Calu3 (cell line): Measurements from ENCODE around the gene ABCA2. TPM values are rescaled to one million over a fixed set of nuclear protein-coding genes. Genes with fewer than 3 reads are reported as not detected.

Source experiments
- BruUV-seq: library from RNA; stranded (reverse); fragments of 400-500 nt; replicated peaks from 2 replicates; lab custom pipeline; 2021; lab: Mats Ljungman, UMichigan
- CTCF ChIA-PET: fragments of 300-600 bp; sonication (Branson Sonifier 250); formaldehyde crosslinking; loops from one replicate; lab custom pipeline; 2022; ENCODE audit warnings: antibody characterized with exemption; lab: Charles Lee
- DNase-seq: peaks from one replicate; pipeline ENCODE4 v3.0.0; 2022
- H3K27ac Mint-ChIP-seq: one replicate; pipeline ENCODE4 v1.8.0; 2022; ENCODE audit warnings: mixed read lengths; ENCODE audit not compliant: unreplicated experiment
- H3K27me3 Mint-ChIP-seq: one replicate; pipeline ENCODE4 v1.8.0; 2022; ENCODE audit warnings: mixed read lengths; ENCODE audit not compliant: unreplicated experiment
- H3K36me3 Mint-ChIP-seq: one replicate; pipeline ENCODE4 v1.8.0; 2022; ENCODE audit warnings: mild to moderate bottlenecking, moderate library complexity, mixed read lengths; ENCODE audit not compliant: insufficient read depth, unreplicated experiment
- H3K4me1 Mint-ChIP-seq: one replicate; pipeline ENCODE4 v1.8.0; 2022; ENCODE audit warnings: mild to moderate bottlenecking, low read depth, mixed read lengths; ENCODE audit not compliant: unreplicated experiment
- H3K4me3 Mint-ChIP-seq: one replicate; pipeline ENCODE4 v1.8.0; 2022; ENCODE audit warnings: mild to moderate bottlenecking, low read depth, moderate library complexity, mixed read lengths; ENCODE audit not compliant: unreplicated experiment
- H3K9me3 Mint-ChIP-seq: one replicate; pipeline ENCODE4 v1.8.0; 2022; ENCODE audit warnings: low read depth, mixed read lengths; ENCODE audit not compliant: unreplicated experiment
- CTCF ChIP-seq: fragments of 200-600 bp; IDR thresholded peaks from one replicate; pipeline ENCODE4 v1.8.0; 2022; ENCODE audit warnings: antibody characterized with exemption; ENCODE audit not compliant: unreplicated experiment
- intact Hi-C: fragments of 100-400 bp; cut with micrococcal nuclease; formaldehyde crosslinking; loops from one replicate; pipeline ENCODE4 v1.10.0; 2022; ENCODE audit not compliant: unreplicated experiment
- total RNA-seq: library from RNA; stranded (reverse); gene quantifications from 2 replicates; pipeline ENCODE4 v1.2.3, GENCODE V29; 2022

Gene ABCA2
- total RNA-seq, 1 experiment from 2014 or later, result 47.6 TPM

GRCh38 chr9:136978073-136978864, 49.8 kb downstream of the ABCA2 start:
- Mint-ChIP-seq H3K9me3 (no peaks in the 10 kb centered on the region), H3K27me3 (peaks cover 1% of the 10 kb centered on the region), H3K36me3 (no peaks in the 10 kb centered on the region), H3K27ac (no peak overlapping the region), H3K4me3 (peak overlapping the region; percentile 9), H3K4me1 (no peaks in the 10 kb centered on the region)
- intact Hi-C loops, result no loop called here
- TF ChIP-seq CTCF, result no peak
- peak; percentile 46 for DNase-seq
- CTCF ChIA-PET, result interaction anchor here (0.6 to 1.5 kb wide), 3 partner anchors 18 to 152 kb away, joined by 3 to 8 read pairs (median 3); partner anchors contain the start of gene CLIC3
- BruUV-seq, result no TSS peak

GRCh38 chr9:136977649-136978072, 50.4 kb downstream of the ABCA2 start:
- Mint-ChIP-seq H3K9me3 (no peaks in the 10 kb centered on the region), H3K4me1 (no peaks in the 10 kb centered on the region), H3K36me3 (no peaks in the 10 kb centered on the region), H3K4me3 (peak overlapping the region; percentile 9), H3K27me3 (no peaks in the 10 kb centered on the region), H3K27ac (no peak overlapping the region)
- TF ChIP-seq CTCF, result no peak
- intact Hi-C loops, result no loop called here
- no TSS peak for BruUV-seq
- DNase-seq, result no peak
- CTCF ChIA-PET, result interaction anchor here (0.6 to 1.5 kb wide), 3 partner anchors 18 to 151 kb away, joined by 3 to 8 read pairs (median 3); partner anchors contain the start of gene CLIC3

- CTCF ChIA-PET, result no interaction called here
- H3K9me3 Mint-ChIP-seq, result no peaks in the 10 kb centered on the region
- no peaks in the 10 kb centered on the region for H3K36me3 Mint-ChIP-seq
- intact Hi-C loops, result no loop called here
- no peaks in the 10 kb centered on the region for H3K27me3 Mint-ChIP-seq
- BruUV-seq, result no TSS peak
- DNase-seq, result no peak
- no peaks in the 10 kb centered on the region for H3K4me1 Mint-ChIP-seq
- H3K27ac Mint-ChIP-seq, result no peak within 1 kb of the TSS
- TF ChIP-seq CTCF, result no peak
- peak within 1 kb of the TSS; percentile 9 for H3K4me3 Mint-ChIP-seq
Measured at GRCh38 chr9:136977223-136977622, 50.8 kb downstream of the ABCA2 start, which contains the start of gene PTGDS. Gene PTGDS (plus strand): TSS chr9:136977504. CDS start chr9:136977579, 75 bp downstream.

- no peak for TF ChIP-seq CTCF
- no peaks in the 10 kb centered on the region for H3K36me3 Mint-ChIP-seq
- no peak for DNase-seq
- CTCF ChIA-PET, result no interaction called here
- no peak overlapping the region for H3K27ac Mint-ChIP-seq
- intact Hi-C loops, result no loop called here
- BruUV-seq, result no TSS peak
- H3K4me3 Mint-ChIP-seq, result no peak overlapping the region
- H3K9me3 Mint-ChIP-seq, result no peaks in the 10 kb centered on the region
- no peaks in the 10 kb centered on the region for H3K4me1 Mint-ChIP-seq
- no peaks in the 10 kb centered on the region for H3K27me3 Mint-ChIP-seq
Measured at GRCh38 chr9:136975644-136976043, 52.4 kb downstream of the ABCA2 start.
